Stimulated activated CD8-positive, alpha-beta memory T cell treated with anti-CD3 and anti-CD28 coated beads, Interleukin-15, amount 100 ng/mL, for 24 hours (primary cell): Measurements from ENCODE around the gene SLC18B1.

Source experiments
- DNase-seq: peaks from one replicate; pipeline ENCODE4 v3.0.0-alpha.2; 2020; ENCODE audit warnings: low read depth

Gene SLC18B1

DNA sequence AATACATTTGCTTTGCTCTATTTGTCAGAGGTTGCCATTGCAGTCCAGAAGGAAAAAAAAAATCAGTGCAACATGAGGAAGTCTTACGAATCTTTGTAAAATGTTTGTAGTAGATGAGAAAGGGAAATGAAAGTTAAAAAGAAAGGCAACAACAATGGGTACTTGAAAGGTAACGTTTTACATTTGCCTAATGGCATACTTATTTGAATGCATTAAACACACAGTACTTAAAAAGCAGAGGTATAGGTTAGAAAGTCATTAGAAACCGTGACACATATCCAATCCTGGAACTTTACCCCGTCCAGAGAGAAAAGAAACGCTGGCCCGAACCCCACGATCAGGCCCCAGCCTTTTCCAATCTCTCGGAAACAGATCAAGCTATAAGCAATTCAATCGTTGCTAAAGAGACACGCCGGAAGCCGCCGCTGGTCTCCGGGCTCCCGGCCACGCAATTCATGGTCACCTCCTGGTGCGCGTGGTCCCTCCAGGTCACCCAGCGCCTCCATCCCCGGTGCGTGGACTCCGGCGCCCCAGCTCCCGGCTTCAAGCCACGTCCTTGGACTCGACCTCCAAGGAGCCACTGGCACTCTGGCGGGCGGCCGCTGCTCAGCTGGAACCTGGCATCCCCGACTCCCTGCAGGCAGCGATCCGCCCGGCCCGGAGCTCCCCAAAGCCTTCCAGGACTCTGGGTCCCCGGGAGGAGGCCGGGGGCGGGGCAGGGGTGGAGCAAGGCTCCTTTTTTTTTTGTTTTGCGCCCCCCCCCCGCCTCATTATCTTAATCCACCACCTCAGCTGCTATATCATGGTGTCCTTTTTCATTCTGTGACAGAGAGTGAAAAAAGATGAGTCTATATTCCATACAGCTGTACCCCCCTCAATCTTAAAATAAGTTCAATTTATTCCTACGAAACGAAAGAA, at the start of gene SLC18B1:
SLC18B1 (minus strand) TSS at position 687 of the 918 bp plus-strand sequence; CDS start at position 506, 181 bp downstream.
- no peak for DNase-seq

- DNase-seq, result no peak
Observed at GRCh38 chr6:132843316-132844035, 45.0 kb upstream of the SLC18B1 start.

DNA sequence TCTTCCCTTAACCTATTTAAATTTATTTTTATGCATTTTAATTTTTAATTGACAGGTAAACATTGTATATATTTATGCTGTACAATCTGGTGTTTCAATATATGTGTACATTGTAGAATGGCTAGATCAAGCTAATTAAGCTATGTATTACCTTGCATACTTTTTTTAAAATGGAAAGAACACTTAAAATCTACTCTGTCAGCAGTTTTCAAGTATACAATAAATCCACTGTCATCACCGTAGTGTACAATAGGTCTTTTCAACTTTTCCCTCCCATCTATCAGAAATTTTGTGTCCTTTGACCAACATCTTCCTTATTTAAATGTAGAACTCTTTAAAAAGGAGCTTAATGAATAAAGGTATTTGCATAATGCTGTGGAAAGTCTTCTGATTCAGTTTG, 43.5 kb upstream of the SLC18B1 start:
- no peak for DNase-seq

DNA sequence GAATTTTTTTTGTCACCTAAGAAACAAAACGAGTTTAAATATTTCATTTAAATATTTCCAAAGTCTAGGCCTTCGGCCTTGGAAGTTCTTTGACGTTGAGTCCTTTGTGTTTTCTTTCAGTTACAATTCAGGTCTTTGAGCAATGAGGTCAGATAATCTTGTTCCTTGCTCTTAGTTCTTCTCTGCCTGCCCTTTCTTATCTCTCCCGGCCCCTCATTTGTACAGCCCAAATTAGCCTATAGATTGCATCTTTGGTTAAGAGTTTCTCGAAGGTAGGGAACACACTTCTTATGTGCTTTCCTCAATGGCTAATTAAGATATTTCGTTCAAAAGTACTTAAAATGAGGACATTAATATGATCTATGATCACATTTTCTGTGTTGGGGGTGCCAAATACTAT, 34.5 kb upstream of the SLC18B1 start:
- no peak for DNase-seq

GRCh38 chr6:132830334-132830751, 31.9 kb upstream of the SLC18B1 start:
- no peak for DNase-seq

DNA sequence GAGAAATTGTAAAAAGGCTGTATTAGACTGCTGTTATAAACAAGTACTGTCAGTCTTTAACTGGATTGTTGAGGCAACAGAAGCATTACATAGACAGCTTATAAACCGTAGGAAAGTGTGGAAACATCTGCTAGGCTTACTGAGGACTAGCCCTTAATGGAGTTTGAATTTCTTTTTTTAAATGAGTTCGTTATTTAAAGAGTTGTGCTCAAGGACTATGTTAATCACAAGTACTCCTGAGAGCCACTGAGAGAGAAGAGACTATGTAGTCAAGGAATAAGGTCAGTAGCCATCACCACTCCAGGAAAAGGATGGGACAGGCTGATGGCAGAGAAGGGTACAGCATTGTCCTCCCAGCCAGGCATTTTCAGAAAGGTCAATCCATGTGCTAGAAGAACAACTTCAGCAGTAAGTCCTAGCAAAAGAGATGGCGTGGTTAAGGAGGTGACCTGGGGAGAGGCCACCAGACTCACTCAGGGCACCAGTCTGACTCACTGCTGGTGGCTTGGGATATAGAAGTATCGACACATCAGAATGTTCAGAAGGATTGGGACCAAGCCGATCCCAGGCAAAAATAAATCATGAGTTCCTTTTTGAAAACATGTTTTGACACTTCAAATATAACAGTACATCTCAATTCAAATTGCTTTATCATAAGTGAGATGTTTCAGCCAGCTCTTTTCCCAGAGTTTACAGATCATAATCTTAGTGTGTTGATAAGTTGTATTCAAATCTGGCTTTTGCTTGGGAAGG, 22.4 kb upstream of the SLC18B1 start:
- DNase-seq, result no peak

- no peak for DNase-seq
Observed at GRCh38 chr6:132819405-132820161, 21.1 kb upstream of the SLC18B1 start.

- no peak for DNase-seq
Observed at GRCh38 chr6:132818404-132819359, 20.2 kb upstream of the SLC18B1 start.

DNA sequence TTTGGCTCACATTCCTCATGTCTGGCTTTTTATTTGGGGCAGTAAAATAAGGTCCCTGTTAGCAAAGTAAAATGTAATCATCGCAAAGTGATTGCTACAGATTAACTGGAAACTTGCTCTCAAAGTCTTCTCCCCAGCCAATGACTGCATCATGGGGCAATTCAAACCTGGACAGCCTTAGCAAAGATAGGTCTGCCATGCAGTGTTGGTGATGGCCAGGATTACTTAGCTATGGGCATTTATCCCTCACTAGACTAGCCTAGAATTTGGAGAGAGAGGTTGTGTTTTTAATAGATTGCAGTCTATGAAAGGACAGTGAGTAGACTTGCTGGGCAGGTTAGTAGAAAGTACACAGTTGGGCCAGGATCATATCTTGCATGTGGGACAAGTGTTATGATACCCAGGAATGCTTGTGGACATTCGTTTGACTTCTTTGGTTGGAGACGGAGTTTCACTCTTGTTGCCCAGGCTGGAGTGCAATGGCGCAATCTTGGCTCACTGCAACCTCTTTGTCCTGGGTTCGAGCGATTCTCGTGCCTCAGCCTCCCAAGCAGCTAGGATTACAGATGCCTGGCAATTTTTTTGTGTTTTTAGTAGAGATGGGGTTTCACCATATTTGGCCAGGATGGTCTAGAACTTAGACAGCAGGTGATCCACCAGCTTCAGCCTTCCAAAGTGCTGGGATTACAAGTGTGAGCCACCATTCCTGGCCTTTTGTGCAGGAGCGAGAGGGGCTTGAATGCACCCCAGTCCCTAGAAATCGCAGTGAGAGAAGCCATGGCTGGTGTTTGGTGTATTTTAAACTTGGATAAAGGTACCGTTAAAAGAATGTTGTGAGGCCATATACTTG, 19.3 kb upstream of the SLC18B1 start:
- DNase-seq, result no peak

DNA sequence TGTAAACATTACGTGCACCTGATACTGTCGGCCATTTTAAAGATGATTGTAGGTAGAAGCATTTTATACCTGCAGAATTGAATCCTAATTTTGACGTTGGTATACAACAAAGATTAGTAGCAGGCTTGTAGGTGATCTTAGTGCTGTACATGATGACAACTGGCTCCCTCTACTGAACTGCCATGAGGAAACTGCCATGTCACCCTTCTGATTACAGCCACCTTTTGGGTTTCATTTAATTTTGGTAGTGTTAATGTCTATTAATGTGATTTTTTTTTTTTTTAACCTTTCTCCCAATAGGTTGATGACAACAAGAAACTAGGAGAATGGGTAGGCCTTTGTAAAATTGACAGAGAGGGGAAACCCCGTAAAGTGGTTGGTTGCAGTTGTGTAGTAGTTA, 18.2 kb upstream of the SLC18B1 start:
- no peak for DNase-seq

- no peak for DNase-seq
Observed at GRCh38 chr6:132814716-132815570, 16.5 kb upstream of the SLC18B1 start.

GRCh38 chr6:132813173-132813856, 14.9 kb upstream of the SLC18B1 start:
- DNase-seq, result no peak

- DNase-seq, result no peak
Observed at GRCh38 chr6:132812756-132813172, 14.3 kb upstream of the SLC18B1 start.

DNA sequence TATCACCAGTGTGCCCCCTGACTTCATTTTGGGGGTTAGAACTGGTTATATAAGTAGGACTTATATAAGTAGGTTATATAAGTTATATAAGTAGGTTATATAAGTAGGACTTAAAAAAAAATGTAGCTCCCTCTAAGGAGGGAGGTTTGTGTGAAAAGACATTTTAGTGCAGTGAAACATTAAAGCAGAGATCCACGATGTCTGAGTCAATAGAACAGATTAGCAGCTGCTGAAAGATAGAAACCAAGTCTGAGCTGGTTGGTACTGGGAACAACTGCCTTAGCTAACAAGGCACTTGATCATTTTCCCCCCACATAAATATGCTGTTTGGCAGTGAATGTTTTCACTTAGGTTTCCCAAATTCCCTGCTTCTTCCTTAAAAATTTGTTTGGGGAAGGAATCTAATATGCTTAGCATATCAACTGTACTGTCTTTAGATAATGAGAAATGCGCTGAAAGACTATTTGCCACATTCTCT, 13.9 kb upstream of the SLC18B1 start:
- no peak for DNase-seq

- no peak for DNase-seq
Observed at GRCh38 chr6:132811276-132811675, 12.8 kb upstream of the SLC18B1 start.

- no peak for DNase-seq
Observed at GRCh38 chr6:132805548-132805947, 7.1 kb upstream of the SLC18B1 start.

- no peak for DNase-seq
Observed at GRCh38 chr6:132804251-132804650, 5.8 kb upstream of the SLC18B1 start.

DNA sequence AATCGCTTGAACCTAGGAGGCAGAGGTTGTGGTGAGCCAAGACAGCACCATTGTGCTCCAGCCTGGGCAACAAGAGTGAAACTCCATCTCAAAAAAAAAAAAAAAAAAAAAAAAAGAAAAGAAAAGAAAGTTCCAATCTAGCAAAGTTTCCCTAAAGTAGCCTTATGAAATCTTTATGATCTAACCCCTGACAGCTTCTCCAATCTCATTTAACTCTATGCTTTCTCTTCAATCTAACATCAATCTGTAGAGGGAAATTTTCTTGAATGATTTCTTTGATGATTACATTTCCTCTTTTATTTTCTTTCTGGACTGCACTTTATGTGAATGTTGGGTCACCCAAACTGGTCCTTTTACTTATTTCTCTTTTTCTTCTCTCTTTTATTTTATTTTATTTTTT, 2.2 kb upstream of the SLC18B1 start:
- DNase-seq, result no peak
